BLaER1 treated with 17β-estradiol and CSF1 and Interleukin-3, amounts not matched to agents 10 nM and 100 nM (cell line): ENCODE data around the gene STPG3.

ENCODE experiments used
- H3K27ac ChIP-seq, 11 experiments: shearing (Covaris generic); formaldehyde crosslinking; 2 replicates each; pipeline ENCODE4 v1.8.1; 2022
- H3K27me3 ChIP-seq, 11 experiments: shearing (Covaris generic); formaldehyde crosslinking; 2 replicates each; pipeline ENCODE4 v1.8.1; 2022
- H3K36me3 ChIP-seq, 11 experiments: shearing (Covaris generic); formaldehyde crosslinking; 2 replicates each; pipeline ENCODE4 v1.8.1; 2022
- H3K4me1 ChIP-seq, 10 experiments: shearing (Covaris generic); formaldehyde crosslinking; 2 replicates each; pipeline ENCODE4 v1.8.1; 2022
- H3K4me2 ChIP-seq, 11 experiments: shearing (Covaris generic); formaldehyde crosslinking; 2 replicates each; pipeline ENCODE4 v1.8.1; 2022
- H3K4me3 ChIP-seq, 10 experiments: shearing (Covaris generic); formaldehyde crosslinking; 2 replicates each; pipeline ENCODE4 v1.8.1; 2022
- H3K9ac ChIP-seq, 11 experiments: shearing (Covaris generic); formaldehyde crosslinking; 2 replicates each; pipeline ENCODE4 v1.8.1; 2022
- H3K9me3 ChIP-seq, 11 experiments: shearing (Covaris generic); formaldehyde crosslinking; replicated peaks in 1 of 11; 2 replicates each; pipeline ENCODE4 v1.8.1; 2022
- H4K20me1 ChIP-seq, 11 experiments: shearing (Covaris generic); formaldehyde crosslinking; 2 replicates each; pipeline ENCODE4 v1.8.1; 2022
- Cebpa-rat ChIP-seq, 11 experiments: shearing (Covaris generic); IDR thresholded peaks; 2 replicates each; pipeline ENCODE4 v1.8.1; 2022

The STPG3 gene

GRCh38 chr9:137267933-137268355 is 16.9 kb downstream of the STPG3 start:
- peak overlapping the region; percentile 59 to 98 (median 87) for H3K4me2 ChIP-seq
- peak overlapping the region in 10 of 11 experiments; percentile 5 to 72 (median 56); a peak in 18 of 22 replicates for H3K27ac ChIP-seq
- peak overlapping the region in 10 of 11 experiments; percentile 29 to 61 (median 48); a peak in 15 of 22 replicates for H3K9ac ChIP-seq

GRCh38 chr9:137268538-137269201 is 17.6 kb downstream of the STPG3 start:
- peak overlapping the region in 10 of 11 experiments; percentile 16 to 61 (median 40); a peak in 15 of 22 replicates for H3K9ac ChIP-seq
- H3K4me3 ChIP-seq, result peak overlapping the region in 3 of 10 experiments; percentile 10 to 41 (median 33); a peak in 4 of 20 replicates
- peak overlapping the region; percentile 59 to 98 (median 87) for H3K4me2 ChIP-seq
- peak overlapping the region in 10 of 11 experiments; percentile 5 to 72 (median 56); a peak in 18 of 22 replicates for H3K27ac ChIP-seq
- H3K4me1 ChIP-seq, result peaks cover 65 to 78% (median 68%) of the 10 kb centered on the region in 10 experiments
- no peak for TF ChIP-seq Cebpa-rat (IDR thresholded peaks at IDR 0.05)
- H4K20me1 ChIP-seq, result peaks cover 11 to 81% (median 40%) of the 10 kb centered on the region in 11 experiments; a peak in 20 of 22 replicates
- H3K9me3 ChIP-seq, result no peaks in the 10 kb centered on the region
- no peaks in the 10 kb centered on the region for H3K27me3 ChIP-seq
- peaks cover 62 to 91% (median 82%) of the 10 kb centered on the region in 11 experiments for H3K36me3 ChIP-seq

More at GRCh38 chr9:137267933-137268355, 16.9 kb downstream of the STPG3 start:
- TF ChIP-seq Cebpa-rat (IDR thresholded peaks at IDR 0.05), result no peak
- Histone ChIP-seq H3K9me3 (no peaks in the 10 kb centered on the region), H3K27me3 (no peaks in the 10 kb centered on the region), H3K4me3 (peak overlapping the region in 2 of 10 experiments; percentile 29 to 37; a peak in 2 of 20 replicates), H3K36me3 (peaks cover 59 to 89% (median 80%) of the 10 kb centered on the region in 11 experiments), H4K20me1 (peaks cover 11 to 85% (median 40%) of the 10 kb centered on the region in 11 experiments; a peak in 20 of 22 replicates), H3K4me1 (peaks cover 58 to 73% (median 62%) of the 10 kb centered on the region in 10 experiments)

- TF ChIP-seq Cebpa-rat (IDR thresholded peaks at IDR 0.05), result no peak
- no peaks in the 10 kb centered on the region for H3K9me3 ChIP-seq
- H3K27me3 ChIP-seq, result no peaks in the 10 kb centered on the region
- peaks cover 71 to 85% (median 75%) of the 10 kb centered on the region in 10 experiments for H3K4me1 ChIP-seq
- peak overlapping the region in 3 of 10 experiments; percentile 10 to 41 (median 33); a peak in 3 of 20 replicates for H3K4me3 ChIP-seq
- H3K9ac ChIP-seq, result peak overlapping the region in 9 of 11 experiments; percentile 16 to 61 (median 44); a peak in 15 of 22 replicates
- H3K36me3 ChIP-seq, result peaks cover 55 to 91% (median 75%) of the 10 kb centered on the region in 11 experiments
- peaks cover 11 to 81% (median 40%) of the 10 kb centered on the region in 11 experiments; a peak in 20 of 22 replicates for H4K20me1 ChIP-seq
- H3K27ac ChIP-seq, result peak overlapping the region in 10 of 11 experiments; percentile 5 to 72 (median 56); a peak in 17 of 22 replicates
- H3K4me2 ChIP-seq, result peak overlapping the region; percentile 59 to 98 (median 87)
These were observed 18.2 kb downstream of the STPG3 start for GRCh38 chr9:137269231-137269772.

GRCh38 chr9:137270929-137271695 is 20.0 kb downstream of the STPG3 start:
- H3K27me3 ChIP-seq, result no peaks in the 10 kb centered on the region
- peak overlapping the region in 2 of 10 experiments; percentile 12 to 19; a peak in 2 of 20 replicates for H3K4me3 ChIP-seq
- peak overlapping the region in 9 of 11 experiments; percentile 15 to 75 (median 66); a peak in 17 of 22 replicates for H3K27ac ChIP-seq
- TF ChIP-seq Cebpa-rat (IDR thresholded peaks at IDR 0.05), result no peak
- H3K36me3 ChIP-seq, result peaks cover 40 to 74% (median 59%) of the 10 kb centered on the region in 11 experiments
- peaks cover 11 to 73% (median 40%) of the 10 kb centered on the region in 11 experiments; a peak in 20 of 22 replicates for H4K20me1 ChIP-seq
- peak overlapping the region; percentile 67 to 98 (median 87) for H3K4me2 ChIP-seq
- peak overlapping the region in 9 of 11 experiments; percentile 7 to 69 (median 62); a peak in 17 of 22 replicates for H3K9ac ChIP-seq
- peaks cover 86 to 100% (median 92%) of the 10 kb centered on the region in 10 experiments for H3K4me1 ChIP-seq
- no peaks in the 10 kb centered on the region for H3K9me3 ChIP-seq

- peaks cover 34 to 68% (median 53%) of the 10 kb centered on the region in 11 experiments for H3K36me3 ChIP-seq
- peak overlapping the region in 9 of 11 experiments; percentile 7 to 68 (median 62); a peak in 17 of 22 replicates for H3K9ac ChIP-seq
These were observed 20.6 kb downstream of the STPG3 start for GRCh38 chr9:137271696-137272076.

GRCh38 chr9:137272241-137273094 is 21.4 kb downstream of the STPG3 start:
- Histone ChIP-seq H3K9ac (peak overlapping the region in 8 of 11 experiments; percentile 35 to 68 (median 62); a peak in 16 of 22 replicates), H3K36me3 (peaks cover 26 to 60% (median 45%) of the 10 kb centered on the region in 11 experiments), H3K4me1 (peaks cover 85 to 100% (median 99%) of the 10 kb centered on the region in 10 experiments)

More at GRCh38 chr9:137271696-137272076, 20.6 kb downstream of the STPG3 start:
- no peaks in the 10 kb centered on the region for H3K9me3 ChIP-seq
- peak overlapping the region in 8 of 11 experiments; percentile 32 to 75 (median 67); a peak in 14 of 22 replicates for H3K27ac ChIP-seq
- H3K4me2 ChIP-seq, result peak overlapping the region; percentile 67 to 98 (median 87)
- H3K4me1 ChIP-seq, result peaks cover 86 to 100% (median 97%) of the 10 kb centered on the region in 10 experiments
- peaks cover 11 to 68% (median 40%) of the 10 kb centered on the region in 11 experiments; a peak in 20 of 22 replicates for H4K20me1 ChIP-seq
- no peak for TF ChIP-seq Cebpa-rat (IDR thresholded peaks at IDR 0.05)
- H3K27me3 ChIP-seq, result no peaks in the 10 kb centered on the region
- no peak overlapping the region; a peak in 1 of 20 replicates for H3K4me3 ChIP-seq

GRCh38 chr9:137273095-137273490 is 22.0 kb downstream of the STPG3 start:
- Histone ChIP-seq H3K4me1 (peaks cover 79 to 100% (median 99%) of the 10 kb centered on the region in 10 experiments), H3K4me2 (peak overlapping the region in 8 of 11 experiments; percentile 82 to 98 (median 93); a peak in 13 of 22 replicates), H3K4me3 (no peak overlapping the region), H3K9ac (peak overlapping the region in 3 of 11 experiments; percentile 1 to 68 (median 65); a peak in 1 of 22 replicates), H3K27me3 (no peaks in the 10 kb centered on the region), H3K27ac (peak overlapping the region in 1 of 11 experiments; percentile 69; a peak in 1 of 22 replicates), H4K20me1 (peaks cover 11 to 61% (median 40%) of the 10 kb centered on the region in 11 experiments; a peak in 20 of 22 replicates), H3K36me3 (peaks cover 23 to 54% (median 41%) of the 10 kb centered on the region in 11 experiments), H3K9me3 (no peaks in the 10 kb centered on the region)
- no peak for TF ChIP-seq Cebpa-rat (IDR thresholded peaks at IDR 0.05)

More at GRCh38 chr9:137272241-137273094, 21.4 kb downstream of the STPG3 start:
- no peak for TF ChIP-seq Cebpa-rat (IDR thresholded peaks at IDR 0.05)
- peak overlapping the region; percentile 67 to 98 (median 87) for H3K4me2 ChIP-seq
- H3K27ac ChIP-seq, result peak overlapping the region in 8 of 11 experiments; percentile 23 to 75 (median 67); a peak in 15 of 22 replicates
- peaks cover 11 to 68% (median 40%) of the 10 kb centered on the region in 11 experiments; a peak in 20 of 22 replicates for H4K20me1 ChIP-seq
- no peaks in the 10 kb centered on the region for H3K9me3 ChIP-seq
- H3K4me3 ChIP-seq, result peak overlapping the region in 2 of 10 experiments; percentile 19 to 25; a peak in 4 of 20 replicates
- no peaks in the 10 kb centered on the region for H3K27me3 ChIP-seq
